Activated T-helper 1 cell treated with anti-CD3 and anti-CD28 coated beads, Interleukin-12 subunit alpha, Interleukin-12 subunit beta, Interleukin-2, Interleukin-4 antibody, amounts not matched to agents 30 ng/mL and 10 ng/mL and 1 ng/mL, durations not matched to agents 14 hours and 24 hours and 36 hours (primary cell): Measurements from ENCODE around the gene CDC6. TPM values are rescaled to one million over a fixed set of nuclear protein-coding genes. Genes with fewer than 3 reads are reported as not detected.

ENCODE experiments used
- DNase-seq: peaks from one replicate; pipeline ENCODE4 v3.0.0; 2021; ENCODE audit warnings: low spot score
- H3K27ac Mint-ChIP-seq: one replicate; pipeline ENCODE4 v1.8.0; 2021; ENCODE audit warnings: mild to moderate bottlenecking, mixed read lengths
- H3K27me3 Mint-ChIP-seq: one replicate; pipeline ENCODE4 v1.8.0; 2022; ENCODE audit warnings: mild to moderate bottlenecking, moderate library complexity, mixed read lengths; ENCODE audit not compliant: insufficient read depth
- H3K36me3 Mint-ChIP-seq: one replicate; pipeline ENCODE4 v1.8.0; 2021; ENCODE audit warnings: low read depth, mixed read lengths
- H3K4me1 Mint-ChIP-seq: one replicate; pipeline ENCODE4 v1.8.0; 2021; ENCODE audit warnings: low read depth, mixed read lengths
- H3K4me3 Mint-ChIP-seq: one replicate; pipeline ENCODE4 v1.8.0; 2021; ENCODE audit warnings: mild to moderate bottlenecking, moderate library complexity, mixed read lengths
- H3K9me3 Mint-ChIP-seq: one replicate; pipeline ENCODE4 v1.8.0; 2021; ENCODE audit warnings: mixed read lengths
- intact Hi-C: fragments of 100-400 bp; cut with micrococcal nuclease; formaldehyde crosslinking; loops from one replicate; pipeline ENCODE4 v1.15.1; 2024
- total RNA-seq: library from RNA; stranded (reverse); gene quantifications from 2 replicates; pipeline ENCODE4 v1.2.3, GENCODE V29; 2022

Gene CDC6
- total RNA-seq, 1 donor from 2014 or later, result 135 TPM

- H3K36me3 Mint-ChIP-seq, result peaks cover 22% of the 10 kb centered on the region
- peak overlapping the region; percentile 50 for H3K4me3 Mint-ChIP-seq
- peaks cover 80% of the 10 kb centered on the region for H3K4me1 Mint-ChIP-seq
- no peak for DNase-seq
- no peaks in the 10 kb centered on the region for H3K27me3 Mint-ChIP-seq
- peak overlapping the region; percentile 79 for H3K27ac Mint-ChIP-seq
- H3K9me3 Mint-ChIP-seq, result no peaks in the 10 kb centered on the region
- intact Hi-C loops, result no loop called here
Observed at GRCh38 chr17:40331743-40332641, 44.3 kb downstream of the CDC6 start.

GRCh38 chr17:40333781-40334448 is 46.2 kb downstream of the CDC6 start:
- peak overlapping the region; percentile 53 for H3K4me3 Mint-ChIP-seq
- DNase-seq, result no peak
- peak overlapping the region; percentile 44 for H3K27ac Mint-ChIP-seq
- intact Hi-C loops, result no loop called here
- H3K27me3 Mint-ChIP-seq, result no peaks in the 10 kb centered on the region
- H3K4me1 Mint-ChIP-seq, result peaks cover 78% of the 10 kb centered on the region
- peaks cover 28% of the 10 kb centered on the region for H3K36me3 Mint-ChIP-seq
- H3K9me3 Mint-ChIP-seq, result no peaks in the 10 kb centered on the region

- Mint-ChIP-seq H3K27ac (no peak overlapping the region), H3K4me1 (peaks cover 79% of the 10 kb centered on the region), H3K9me3 (no peaks in the 10 kb centered on the region), H3K27me3 (no peaks in the 10 kb centered on the region), H3K36me3 (peaks cover 35% of the 10 kb centered on the region), H3K4me3 (no peak overlapping the region)
- DNase-seq, result no peak
- intact Hi-C loops, result no loop called here
Observed at GRCh38 chr17:40335620-40336019, 47.9 kb downstream of the CDC6 start.

- peaks cover 33% of the 10 kb centered on the region for H3K36me3 Mint-ChIP-seq
Observed at GRCh38 chr17:40337351-40337750, 49.7 kb downstream of the CDC6 start.

GRCh38 chr17:40338058-40338457 is 50.4 kb downstream of the CDC6 start:
- H3K9me3 Mint-ChIP-seq, result no peaks in the 10 kb centered on the region
- H3K36me3 Mint-ChIP-seq, result peaks cover 31% of the 10 kb centered on the region
- no peak for DNase-seq
- intact Hi-C loops, result no loop called here
- peaks cover 71% of the 10 kb centered on the region for H3K4me1 Mint-ChIP-seq
- H3K27me3 Mint-ChIP-seq, result no peaks in the 10 kb centered on the region
- H3K4me3 Mint-ChIP-seq, result no peak overlapping the region
- peak overlapping the region; percentile 58 for H3K27ac Mint-ChIP-seq

More at GRCh38 chr17:40337351-40337750, 49.7 kb downstream of the CDC6 start:
- no peaks in the 10 kb centered on the region for H3K27me3 Mint-ChIP-seq
- no peak overlapping the region for H3K4me3 Mint-ChIP-seq
- H3K27ac Mint-ChIP-seq, result no peak overlapping the region
- H3K9me3 Mint-ChIP-seq, result no peaks in the 10 kb centered on the region
- H3K4me1 Mint-ChIP-seq, result peaks cover 73% of the 10 kb centered on the region
- intact Hi-C loops, result no loop called here
- DNase-seq, result no peak

GRCh38 chr17:40338941-40339649 is 51.4 kb downstream of the CDC6 start:
- H3K4me1 Mint-ChIP-seq, result peaks cover 71% of the 10 kb centered on the region
- H3K4me3 Mint-ChIP-seq, result no peak overlapping the region
- H3K36me3 Mint-ChIP-seq, result peaks cover 29% of the 10 kb centered on the region
- intact Hi-C loops, result no loop called here
- no peaks in the 10 kb centered on the region for H3K27me3 Mint-ChIP-seq
- no peak overlapping the region for H3K27ac Mint-ChIP-seq
- H3K9me3 Mint-ChIP-seq, result no peaks in the 10 kb centered on the region
- DNase-seq, result no peak

GRCh38 chr17:40340327-40340726 is 52.6 kb downstream of the CDC6 start:
- Mint-ChIP-seq H3K36me3 (peaks cover 26% of the 10 kb centered on the region), H3K27me3 (no peaks in the 10 kb centered on the region), H3K4me1 (peaks cover 67% of the 10 kb centered on the region), H3K4me3 (no peak overlapping the region), H3K27ac (peak overlapping the region; percentile 32), H3K9me3 (no peaks in the 10 kb centered on the region)
- intact Hi-C loops, result no loop called here
- DNase-seq, result no peak

- Mint-ChIP-seq H3K36me3 (peaks cover 26% of the 10 kb centered on the region), H3K4me3 (peak overlapping the region; percentile 77)
Observed at GRCh38 chr17:40340880-40341807, 53.5 kb downstream of the CDC6 start.

GRCh38 chr17:40341808-40342503 is 54.3 kb downstream of the CDC6 start:
- no peaks in the 10 kb centered on the region for H3K9me3 Mint-ChIP-seq
- peaks cover 68% of the 10 kb centered on the region for H3K4me1 Mint-ChIP-seq
- H3K4me3 Mint-ChIP-seq, result peak overlapping the region; percentile 71
- no peak for DNase-seq
- intact Hi-C loops, result loop anchor here (1.0 kb wide), 2 partner anchors 17 to 24 kb away; no protein-coding TSS in a partner anchor
- H3K27ac Mint-ChIP-seq, result no peak overlapping the region
- no peaks in the 10 kb centered on the region for H3K27me3 Mint-ChIP-seq
- peaks cover 26% of the 10 kb centered on the region for H3K36me3 Mint-ChIP-seq

More at GRCh38 chr17:40340880-40341807, 53.5 kb downstream of the CDC6 start:
- intact Hi-C loops, result loop anchor here (1.0 kb wide), 2 partner anchors 16 to 23 kb away; no protein-coding TSS in a partner anchor
- DNase-seq, result peak; percentile 79
- H3K9me3 Mint-ChIP-seq, result no peaks in the 10 kb centered on the region
- H3K4me1 Mint-ChIP-seq, result peaks cover 69% of the 10 kb centered on the region
- peak overlapping the region; percentile 86 for H3K27ac Mint-ChIP-seq
- H3K27me3 Mint-ChIP-seq, result no peaks in the 10 kb centered on the region

- no peak for DNase-seq
- H3K36me3 Mint-ChIP-seq, result peaks cover 25% of the 10 kb centered on the region
- H3K27ac Mint-ChIP-seq, result peak overlapping the region; percentile 3
- no peaks in the 10 kb centered on the region for H3K9me3 Mint-ChIP-seq
- peak overlapping the region; percentile 71 for H3K4me3 Mint-ChIP-seq
- intact Hi-C loops, result no loop called here
- H3K4me1 Mint-ChIP-seq, result peaks cover 61% of the 10 kb centered on the region
- no peaks in the 10 kb centered on the region for H3K27me3 Mint-ChIP-seq
Observed at GRCh38 chr17:40342504-40343218, 55.0 kb downstream of the CDC6 start.
